A549 (cell line): ENCODE measurements around the gene L3MBTL4.

Experiments
- EP300 ChIP-seq, 2 experiments: fragments of >200 bp; sonication (Bioruptor Twin); formaldehyde crosslinking; IDR thresholded peaks; 2 replicates in 1 of 2; 3 replicates in 1 of 2; pipeline ENCODE4 v1.6.1; 2016 to 2017
- PBX3 ChIP-seq: IDR thresholded peaks from 2 replicates; pipeline ENCODE4 v1.6.1; 2012
- TF ChIP-seq, protein P1 (sequence below): fragments of 200-600 bp; sonication (generic); IDR thresholded peaks from 2 replicates; pipeline ENCODE4 v1.6.1; 2016; ENCODE audit warnings: antibody characterized with exemption, mild to moderate bottlenecking, moderate library complexity

GRCh38 chr18:6435731-6436130, 21.0 kb upstream of the L3MBTL4 start:
- TF ChIP-seq PBX3 (no peak), EP300 (IDR thresholded peaks at IDR 0.05) (no peak)
- TF ChIP-seq, protein P1, sequence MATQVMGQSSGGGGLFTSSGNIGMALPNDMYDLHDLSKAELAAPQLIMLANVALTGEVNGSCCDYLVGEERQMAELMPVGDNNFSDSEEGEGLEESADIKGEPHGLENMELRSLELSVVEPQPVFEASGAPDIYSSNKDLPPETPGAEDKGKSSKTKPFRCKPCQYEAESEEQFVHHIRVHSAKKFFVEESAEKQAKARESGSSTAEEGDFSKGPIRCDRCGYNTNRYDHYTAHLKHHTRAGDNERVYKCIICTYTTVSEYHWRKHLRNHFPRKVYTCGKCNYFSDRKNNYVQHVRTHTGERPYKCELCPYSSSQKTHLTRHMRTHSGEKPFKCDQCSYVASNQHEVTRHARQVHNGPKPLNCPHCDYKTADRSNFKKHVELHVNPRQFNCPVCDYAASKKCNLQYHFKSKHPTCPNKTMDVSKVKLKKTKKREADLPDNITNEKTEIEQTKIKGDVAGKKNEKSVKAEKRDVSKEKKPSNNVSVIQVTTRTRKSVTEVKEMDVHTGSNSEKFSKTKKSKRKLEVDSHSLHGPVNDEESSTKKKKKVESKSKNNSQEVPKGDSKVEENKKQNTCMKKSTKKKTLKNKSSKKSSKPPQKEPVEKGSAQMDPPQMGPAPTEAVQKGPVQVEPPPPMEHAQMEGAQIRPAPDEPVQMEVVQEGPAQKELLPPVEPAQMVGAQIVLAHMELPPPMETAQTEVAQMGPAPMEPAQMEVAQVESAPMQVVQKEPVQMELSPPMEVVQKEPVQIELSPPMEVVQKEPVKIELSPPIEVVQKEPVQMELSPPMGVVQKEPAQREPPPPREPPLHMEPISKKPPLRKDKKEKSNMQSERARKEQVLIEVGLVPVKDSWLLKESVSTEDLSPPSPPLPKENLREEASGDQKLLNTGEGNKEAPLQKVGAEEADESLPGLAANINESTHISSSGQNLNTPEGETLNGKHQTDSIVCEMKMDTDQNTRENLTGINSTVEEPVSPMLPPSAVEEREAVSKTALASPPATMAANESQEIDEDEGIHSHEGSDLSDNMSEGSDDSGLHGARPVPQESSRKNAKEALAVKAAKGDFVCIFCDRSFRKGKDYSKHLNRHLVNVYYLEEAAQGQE: no peak
